ENCODE data around the gene DIRAS1.

DIRAS1 gene

DNA sequence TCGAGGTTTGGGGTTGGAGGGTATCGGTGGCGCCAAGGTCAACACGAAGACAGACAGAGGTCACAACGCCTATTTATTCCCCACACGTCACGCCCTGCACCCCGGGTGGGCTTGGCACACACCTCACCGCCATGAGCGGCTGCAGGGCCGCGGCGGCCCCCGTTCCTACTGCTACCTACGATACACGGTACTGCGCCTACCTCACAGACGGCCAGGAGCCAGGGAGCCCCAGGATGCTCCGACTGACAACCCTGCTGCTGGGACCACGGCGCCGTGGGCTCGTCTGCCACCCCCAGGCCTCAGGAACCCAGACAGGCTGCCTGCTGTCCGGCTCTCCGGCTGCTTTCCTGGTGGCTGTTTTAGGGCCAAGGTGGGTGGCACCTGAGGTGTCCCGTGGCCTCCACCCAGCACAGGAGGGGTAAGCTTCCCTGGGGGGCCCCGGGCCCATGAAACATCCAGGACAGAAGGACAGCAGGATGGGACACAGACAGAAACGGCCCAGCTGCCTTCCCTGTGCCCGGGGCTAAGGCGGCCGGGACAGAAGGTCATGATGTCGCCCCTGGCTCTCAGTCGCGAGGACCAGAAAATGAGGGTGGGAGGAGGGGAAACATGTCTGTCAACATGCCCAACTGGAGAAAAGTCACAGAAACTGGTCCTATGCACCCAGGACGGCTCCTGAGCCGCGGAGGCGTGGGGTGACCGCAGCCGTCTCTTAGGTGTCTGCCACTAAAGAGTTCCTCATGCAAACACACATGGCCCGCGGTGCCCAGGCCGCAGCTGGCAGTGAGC is 33.7 kb upstream of the DIRAS1 start:
- no peak for DNase-seq

- no peak for DNase-seq
These were observed 30.3 kb upstream of the DIRAS1 start for GRCh38 chr19:2751438-2751830.

GRCh38 chr19:2750808-2751437 is 29.8 kb upstream of the DIRAS1 start:
- DNase-seq, result no peak

GRCh38 chr19:2747349-2747748 is 26.2 kb upstream of the DIRAS1 start:
- no peak for DNase-seq

- DNase-seq, result no peak
These were observed 22.9 kb upstream of the DIRAS1 start for GRCh38 chr19:2744113-2744512.

DNA sequence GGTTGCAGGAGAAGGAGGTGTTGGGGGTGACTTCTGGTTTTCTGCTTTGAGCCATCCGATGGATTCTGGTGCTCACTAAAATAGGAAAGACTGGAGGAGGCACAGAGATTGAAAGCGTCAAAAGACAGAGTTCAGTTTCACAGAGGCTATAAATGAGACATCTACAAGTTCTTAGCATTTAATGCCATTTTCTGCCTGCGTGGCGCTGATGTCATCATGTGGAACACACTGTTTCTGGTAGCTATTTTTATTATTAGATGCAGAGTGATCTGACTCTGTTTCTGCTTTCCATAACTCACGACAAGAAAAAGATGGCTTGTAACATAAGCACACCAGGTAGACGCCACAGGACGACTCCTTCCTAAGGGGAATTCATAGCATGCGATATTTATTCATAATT is 21.9 kb upstream of the DIRAS1 start:
- no peak for DNase-seq

DNA sequence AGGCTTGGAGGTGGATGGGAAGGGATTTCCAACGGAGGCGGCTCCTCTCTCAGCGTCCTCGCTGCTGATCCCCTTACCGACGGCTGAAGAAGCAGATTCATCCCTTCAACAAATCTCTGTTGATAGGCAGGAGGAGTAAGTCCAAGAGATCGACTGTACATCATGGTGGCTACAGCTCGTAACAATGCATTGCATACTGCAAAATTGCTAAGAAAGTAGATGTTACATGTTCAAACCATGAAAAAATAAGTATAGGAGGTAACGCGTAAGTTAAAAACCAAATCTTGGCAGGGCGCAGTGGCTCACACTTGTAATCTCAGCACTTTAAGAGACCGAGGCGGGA is 19.1 kb upstream of the DIRAS1 start:
- no peak for DNase-seq

- DNase-seq, result peak; percentile 99
These were observed 18.6 kb upstream of the DIRAS1 start, which contains the start of gene SLC39A3 for GRCh38 chr19:2739602-2740313. TSS of gene SLC39A3 (minus strand) at chr19:2740017. CDS start at chr19:2737257, 2,760 bp downstream.

GRCh38 chr19:2736550-2737190 is 15.5 kb upstream of the DIRAS1 start:
- DNase-seq, result no peak

DNA sequence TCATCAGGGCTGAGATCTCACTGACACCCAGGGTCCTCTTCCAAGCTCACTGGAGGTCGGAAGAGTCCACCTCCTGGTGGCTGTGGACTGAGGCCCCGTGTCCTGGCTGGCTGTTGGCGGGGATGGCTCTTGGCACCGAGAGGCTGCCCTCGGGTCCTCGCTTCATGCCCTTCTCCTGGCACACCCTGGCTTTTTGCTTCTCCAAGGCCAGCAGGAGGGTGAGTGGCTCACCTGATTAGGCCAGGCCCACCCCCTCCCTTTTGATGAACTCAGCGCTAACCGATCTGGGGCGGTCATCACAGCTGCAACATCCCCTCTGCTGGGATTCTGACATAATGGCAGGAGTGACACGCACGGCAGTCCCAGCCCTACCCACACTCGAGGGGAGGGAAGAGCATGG is 14.2 kb upstream of the DIRAS1 start:
- DNase-seq, result no peak

DNA sequence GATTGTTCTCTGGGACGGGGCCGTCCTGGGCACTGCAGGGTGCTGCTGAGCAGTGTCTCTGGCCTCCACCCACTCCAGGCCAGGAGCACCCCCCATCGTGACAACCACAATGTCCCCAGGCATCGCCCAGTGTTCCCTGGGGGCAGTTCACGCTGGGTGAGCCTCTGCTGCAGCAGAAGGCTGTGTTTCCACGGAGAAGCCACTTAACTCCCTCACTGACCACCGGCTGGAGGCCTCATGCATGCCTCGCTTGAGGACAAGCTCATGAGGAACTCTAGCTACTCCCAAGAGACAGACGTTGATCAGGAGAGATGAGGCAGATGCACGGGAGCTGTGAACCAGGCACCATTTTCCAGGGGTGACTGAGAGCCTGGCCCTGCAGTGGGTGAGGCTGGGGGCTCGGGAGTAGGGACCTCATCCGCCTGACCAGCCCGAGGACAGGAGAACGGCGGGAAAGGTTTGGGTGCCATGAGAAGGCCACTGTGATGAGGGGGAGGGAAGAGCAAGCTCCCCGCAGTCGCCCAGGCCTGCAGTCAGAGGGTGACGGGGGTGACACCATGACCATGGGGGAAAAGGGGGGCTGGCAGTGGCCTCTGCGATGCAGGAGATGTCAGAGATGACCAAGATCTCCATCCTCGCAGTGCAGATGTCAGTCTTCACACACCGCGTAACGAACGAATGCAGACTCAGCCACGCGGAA is 13.6 kb upstream of the DIRAS1 start:
- no peak for DNase-seq

- DNase-seq, result no peak
These were observed 12.9 kb upstream of the DIRAS1 start for GRCh38 chr19:2733930-2734588.

GRCh38 chr19:2732883-2733282 is 11.7 kb upstream of the DIRAS1 start:
- no peak for DNase-seq

DNA sequence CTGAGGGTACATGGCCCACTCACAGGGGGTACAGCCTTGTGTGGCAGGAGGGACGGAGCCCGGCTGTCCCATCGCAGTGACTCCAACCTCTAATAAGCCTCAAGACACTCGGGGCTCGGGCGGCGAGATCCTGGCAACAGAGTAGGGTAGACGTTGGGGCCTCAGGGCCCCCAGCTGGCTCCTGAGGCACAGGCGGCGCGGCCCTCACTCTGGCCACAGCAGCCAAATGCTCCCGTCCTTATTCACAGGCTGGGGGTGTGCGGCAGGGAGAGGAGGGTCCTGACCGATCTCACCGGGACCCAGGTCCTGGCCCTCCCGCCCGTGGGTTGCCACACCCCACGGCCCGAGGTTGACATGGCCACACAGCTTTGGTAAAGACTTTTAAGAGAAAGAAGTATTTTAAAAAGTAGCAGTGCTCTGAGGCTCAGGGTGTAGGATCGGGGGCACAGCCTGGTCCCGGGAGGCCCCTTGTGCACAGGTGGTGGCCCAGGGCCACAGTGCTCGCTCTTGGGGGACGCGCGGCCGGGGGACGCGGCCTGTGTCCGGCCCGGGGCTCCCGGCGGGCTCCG is 11.1 kb upstream of the DIRAS1 start:
- no peak for DNase-seq

DNA sequence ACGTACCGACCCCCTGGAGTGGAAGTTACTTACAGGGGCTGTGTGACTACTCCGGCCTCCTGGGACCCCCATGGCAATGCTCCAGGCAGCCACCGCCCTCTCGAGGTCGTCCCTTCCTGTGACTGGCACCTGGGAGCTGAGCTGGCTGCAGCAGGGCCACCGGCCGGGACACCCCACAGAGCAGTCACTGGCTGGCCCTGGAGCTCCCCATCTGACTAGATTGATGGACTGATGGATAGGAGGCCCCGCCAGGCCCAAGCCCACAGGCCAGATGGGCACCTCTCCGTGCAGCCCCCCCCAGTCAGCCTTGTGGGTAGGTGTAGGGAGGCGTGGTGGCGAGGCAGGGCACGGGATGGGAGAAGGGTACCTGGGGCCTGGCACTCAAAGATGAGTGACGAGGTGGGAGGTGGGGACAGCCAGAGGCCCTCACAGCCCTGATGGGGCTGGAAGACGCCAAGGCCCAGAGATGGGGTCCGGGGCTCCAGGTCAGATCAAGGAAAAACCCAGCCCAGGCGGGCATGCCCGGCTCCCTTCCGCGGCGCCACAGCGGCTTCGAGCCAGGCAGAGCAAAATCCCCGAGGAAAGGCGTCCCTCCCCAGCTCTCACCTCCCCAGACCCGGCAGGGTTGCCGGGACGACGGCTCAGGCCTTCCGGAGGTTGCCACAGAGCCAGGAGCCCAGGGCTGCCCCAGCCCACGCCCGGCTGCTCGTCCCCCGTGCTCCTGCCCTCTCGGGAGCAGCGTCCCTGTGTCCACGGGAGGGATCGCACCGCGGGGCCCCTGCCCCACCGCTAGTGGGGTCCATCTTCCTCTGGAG is 10.2 kb upstream of the DIRAS1 start:
- no peak for DNase-seq

GRCh38 chr19:2729943-2730818 is 9.0 kb upstream of the DIRAS1 start:
- no peak for DNase-seq

DNA sequence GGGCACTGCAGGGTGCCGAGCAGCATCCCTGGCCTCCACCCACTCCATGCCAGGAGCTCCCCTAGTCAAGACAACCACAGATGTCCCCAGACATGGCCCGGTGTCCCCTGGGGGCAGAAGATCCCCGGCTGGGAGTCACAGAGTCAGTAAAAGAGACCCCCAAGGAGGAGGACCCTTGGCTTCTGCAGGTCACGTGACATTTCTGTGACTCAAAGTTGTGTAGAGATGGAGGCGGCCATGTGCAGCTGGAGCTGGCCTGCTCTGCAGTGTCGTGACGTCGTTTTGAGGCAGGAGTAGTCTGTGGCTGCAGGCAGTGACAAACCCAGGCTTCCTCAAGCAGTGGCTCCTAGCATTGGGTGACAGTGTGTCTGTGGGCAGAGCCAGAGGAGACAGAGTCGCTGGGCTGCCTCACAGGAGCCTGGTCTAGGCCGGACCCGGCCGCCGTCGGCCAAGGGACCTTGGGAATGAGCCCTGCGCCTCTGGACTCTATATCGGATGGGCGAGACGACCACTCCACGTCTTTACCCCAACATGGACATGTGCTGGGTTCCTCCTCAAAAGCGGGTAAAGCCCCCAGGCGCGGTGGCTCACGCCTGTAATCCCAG is 7.7 kb upstream of the DIRAS1 start:
- DNase-seq, result no peak

DNA sequence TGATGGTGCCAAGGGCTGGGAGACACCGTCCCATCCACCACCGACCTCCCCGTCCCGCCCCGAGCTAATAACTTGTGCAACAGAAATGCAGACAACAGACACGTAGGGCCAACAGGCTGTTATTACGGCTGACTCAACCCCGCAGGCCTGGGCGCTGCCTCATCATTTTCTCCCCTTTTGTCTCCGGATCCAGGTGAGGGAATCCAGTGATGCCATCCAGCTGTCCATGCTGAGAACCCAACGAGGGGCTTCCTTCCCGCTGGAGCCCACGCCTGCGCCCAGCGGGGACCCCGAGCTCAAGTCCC is 6.4 kb upstream of the DIRAS1 start:
- DNase-seq, result no peak

GRCh38 chr19:2726904-2727639 is 5.9 kb upstream of the DIRAS1 start:
- no peak for DNase-seq
